Fibroblast of lung (primary cell): ENCODE data around the gene FHIT. TPM values are rescaled to one million over a fixed set of nuclear protein-coding genes. Genes with fewer than 3 reads are reported as not detected.

Experiments
- DNase-seq, 2 donors: peaks; one replicate each; pipeline versions ENCODE4 v3.0.0 to v3.0.0-alpha.2; 2010; ENCODE audit warnings: low read depth in 2 of 2
- H2AFZ ChIP-seq: 2 replicates; pipeline ENCODE4 v1.5.1; 2012; ENCODE audit warnings: low read length, control low read depth, inconsistent platforms
- H3K27ac ChIP-seq: 2 replicates; pipeline ENCODE4 v1.5.1; 2011; ENCODE audit warnings: low read length, control low read depth; ENCODE audit not compliant: insufficient read depth
- H3K27me3 ChIP-seq: 2 replicates; pipeline ENCODE4 v1.5.1; 2011; ENCODE audit warnings: mild to moderate bottlenecking, low read length; ENCODE audit not compliant: control insufficient read depth, insufficient read depth
- H3K36me3 ChIP-seq: 2 replicates; pipeline ENCODE4 v1.5.1; 2011; ENCODE audit warnings: low read length; ENCODE audit not compliant: control insufficient read depth, insufficient read depth
- H3K4me1 ChIP-seq: 2 replicates; pipeline ENCODE4 v1.5.1; 2011; ENCODE audit warnings: low read length; ENCODE audit not compliant: control insufficient read depth, insufficient read depth; ENCODE audit errors: extremely low read depth
- H3K4me2 ChIP-seq: 2 replicates; pipeline ENCODE4 v1.5.1; 2011; ENCODE audit warnings: low read length, control low read depth; ENCODE audit not compliant: insufficient read depth; ENCODE audit errors: extremely low read depth
- H3K4me3 ChIP-seq, 4 experiments: fragments of 200-600 bp in 1 of 4; sonication (generic) in 1 of 4; replicated peaks in 1 of 4; 2 replicates each; pipeline ENCODE4 v1.5.1; 2011 to 2016; ENCODE audit warnings: low read length in 4 of 4, low read depth in 3 of 4, mild to moderate bottlenecking in 3 of 4, control low read depth in 2 of 4, inconsistent platforms in 1 of 4, mixed read lengths in 1 of 4; ENCODE audit not compliant: insufficient read depth in 1 of 4; ENCODE audit errors: control extremely low read depth in 1 of 4
- H3K79me2 ChIP-seq: 2 replicates; pipeline ENCODE4 v1.5.1; 2012; ENCODE audit warnings: mild to moderate bottlenecking, low read length, inconsistent platforms; ENCODE audit not compliant: control insufficient read depth, insufficient read depth
- H3K9ac ChIP-seq: 2 replicates; pipeline ENCODE4 v1.5.1; 2011; ENCODE audit warnings: mild to moderate bottlenecking, low read length, control low read depth; ENCODE audit not compliant: insufficient read depth
- H3K9me3 ChIP-seq: 2 replicates; pipeline ENCODE4 v1.5.1; 2012; ENCODE audit warnings: low read depth, low read length; ENCODE audit not compliant: control insufficient read depth, insufficient read depth
- H4K20me1 ChIP-seq: 2 replicates; pipeline ENCODE4 v1.5.1; 2011; ENCODE audit warnings: low read length; ENCODE audit not compliant: control insufficient read depth, insufficient read depth; ENCODE audit errors: extremely low read depth
- CTCF ChIP-seq, 2 donors: IDR thresholded peaks in 1 of 2; conservative IDR thresholded peaks in 1 of 2; 1 replicate in 1 of 2; 2 replicates in 1 of 2; pipeline ENCODE4 v1.5.1; 2011 to 2012; ENCODE audit warnings: low read length in 2 of 2, control low read depth in 1 of 2, inconsistent platforms in 1 of 2, low read depth in 1 of 2, mild to moderate bottlenecking in 1 of 2
- EZH2 ChIP-seq: IDR thresholded peaks from 2 replicates; pipeline ENCODE4 v1.5.1; 2012; ENCODE audit warnings: low read length, control low read depth, mild to moderate bottlenecking; ENCODE audit errors: missing control alignments
- polyA plus RNA-seq, 2 donors: library from polyadenylated mRNA; depleted of rRNA in 1 of 2; stranded (reverse) in 1 of 2; unstranded in 1 of 2; fragments of >200 nt; gene quantifications; 2 replicates each; pipeline ENCODE4 v1.2.1, GENCODE V29; 2011 to 2012; ENCODE audit warnings: missing spikeins in 1 of 2
- total RNA-seq: library from RNA; depleted of rRNA; stranded (reverse); fragments of >200 nt; gene quantifications from 2 replicates; pipeline ENCODE4 v1.2.1, GENCODE V29; 2014

The FHIT gene
- total and polyA plus RNA-seq, 2 donors (not counting 1 experiment from before 2014, with no cell fraction given): 0.79 to 2.1 TPM

- TF ChIP-seq CTCF (conservative IDR thresholded peaks at IDR 0.05 in 1 of 2, IDR thresholded peaks at IDR 0.05 in 1 of 2; ENCODE audit: low read depth in 1 of 2, low read length in 2 of 2) (no peak), EZH2 (no peak)
- Histone ChIP-seq H3K9me3 (no peaks in the 10 kb centered on the region), H3K4me2 (no peak overlapping the region), H3K79me2 (no peaks in the 10 kb centered on the region), H4K20me1 (no peaks in the 10 kb centered on the region), H3K4me1 (no peaks in the 10 kb centered on the region), H3K27ac (no peak overlapping the region), H3K4me3 (no peak overlapping the region), H3K27me3 (no peaks in the 10 kb centered on the region), H3K36me3 (no peaks in the 10 kb centered on the region), H3K9ac (no peak overlapping the region), H2AFZ (no peak overlapping the region)
- peak; percentile 22 to 80 for DNase-seq
Measured at GRCh38 chr3:59775106-59775505, 1476.1 kb downstream of the FHIT start.

GRCh38 chr3:59774634-59775033, 1476.6 kb downstream of the FHIT start:
- Histone ChIP-seq H3K4me2 (no peak overlapping the region), H3K9ac (no peak overlapping the region), H3K36me3 (no peaks in the 10 kb centered on the region), H3K9me3 (no peaks in the 10 kb centered on the region), H3K4me3 (no peak overlapping the region), H3K4me1 (no peaks in the 10 kb centered on the region), H2AFZ (no peak overlapping the region), H3K79me2 (no peaks in the 10 kb centered on the region), H4K20me1 (no peaks in the 10 kb centered on the region), H3K27me3 (no peaks in the 10 kb centered on the region), H3K27ac (no peak overlapping the region)
- peak; percentile 58 to 95 for DNase-seq
- no peak for TF ChIP-seq CTCF (conservative IDR thresholded peaks at IDR 0.05 in 1 of 2, IDR thresholded peaks at IDR 0.05 in 1 of 2; ENCODE audit: low read depth in 1 of 2, low read length in 2 of 2)
- no peak for TF ChIP-seq EZH2

DNA sequence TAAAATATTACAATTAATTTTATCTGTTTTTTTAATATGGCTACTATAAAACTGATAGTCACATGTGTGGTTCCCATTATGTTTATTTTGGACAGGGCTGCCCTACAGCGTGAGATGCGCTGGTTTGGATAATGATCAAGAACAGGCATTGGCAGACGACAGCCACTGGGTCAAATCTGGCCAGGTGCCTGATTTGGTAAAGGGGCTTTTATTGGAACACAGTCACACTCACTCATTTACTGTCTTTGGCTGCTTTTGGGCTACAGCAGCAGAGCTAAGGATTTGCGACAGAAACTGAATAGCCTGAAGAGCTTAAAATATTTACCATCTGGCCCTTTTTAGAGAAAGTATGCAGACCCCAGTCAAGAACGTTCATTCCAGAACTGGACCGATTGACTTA, 1477.3 kb downstream of the FHIT start:
- Histone ChIP-seq H3K4me1 (no peaks in the 10 kb centered on the region), H3K4me2 (no peak overlapping the region), H3K27ac (no peak overlapping the region), H4K20me1 (no peaks in the 10 kb centered on the region), H3K36me3 (no peaks in the 10 kb centered on the region), H3K4me3 (no peak overlapping the region), H3K27me3 (no peaks in the 10 kb centered on the region), H3K9ac (no peak overlapping the region), H3K9me3 (no peaks in the 10 kb centered on the region), H3K79me2 (no peaks in the 10 kb centered on the region), H2AFZ (no peak overlapping the region)
- DNase-seq: no peak
- TF ChIP-seq CTCF (conservative IDR thresholded peaks at IDR 0.05 in 1 of 2, IDR thresholded peaks at IDR 0.05 in 1 of 2; ENCODE audit: low read depth in 1 of 2, low read length in 2 of 2) (no peak), EZH2 (no peak)
